ENCODE measurements around the gene DTNB.
A peak's percentile ranks its signal among the peaks of the same experiment; 100 is the strongest.

DTNB gene

DNA sequence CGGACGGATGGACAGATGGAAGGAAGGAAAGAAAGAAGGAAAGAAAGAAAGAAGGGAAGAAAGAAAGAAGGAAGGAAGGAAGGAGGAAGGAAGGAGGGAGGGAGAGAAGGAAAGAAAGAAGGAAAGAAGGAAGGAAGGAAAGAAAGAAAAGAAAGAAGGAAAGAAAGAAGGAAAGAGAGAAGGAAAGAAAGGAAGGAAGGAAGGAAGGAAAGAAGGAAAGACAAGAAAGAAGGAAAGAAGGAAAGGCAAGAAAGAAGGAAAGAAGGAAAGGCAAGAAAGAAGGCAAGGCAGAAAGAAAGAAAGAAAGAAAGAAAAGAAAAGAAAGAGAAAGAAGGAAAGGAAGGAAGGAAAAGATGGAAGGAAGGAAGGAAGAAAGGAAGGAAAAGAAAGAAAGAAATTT lies 169.1 kb downstream of the DTNB start:
- Histone ChIP-seq H3K27me3 (ENCODE audit: control insufficient read depth, insufficient read depth, low read length) (no peaks in the 10 kb centered on the region), H3K9ac (ENCODE audit: low read depth, low read length) (no peak overlapping the region), H3K36me3 (ENCODE audit: control insufficient read depth, insufficient read depth, low read length) (no peaks in the 10 kb centered on the region), H3K4me1 (ENCODE audit: control insufficient read depth, insufficient read depth, low read length) (no peaks in the 10 kb centered on the region), H3K27ac (ENCODE audit: low read depth, low read length) (no peak overlapping the region), H3K9me3 (ENCODE audit: control insufficient read depth, insufficient read depth, low read length) (no peaks in the 10 kb centered on the region), H3K4me3 (ENCODE audit: low read depth, low read length) (no peak overlapping the region)

DNA sequence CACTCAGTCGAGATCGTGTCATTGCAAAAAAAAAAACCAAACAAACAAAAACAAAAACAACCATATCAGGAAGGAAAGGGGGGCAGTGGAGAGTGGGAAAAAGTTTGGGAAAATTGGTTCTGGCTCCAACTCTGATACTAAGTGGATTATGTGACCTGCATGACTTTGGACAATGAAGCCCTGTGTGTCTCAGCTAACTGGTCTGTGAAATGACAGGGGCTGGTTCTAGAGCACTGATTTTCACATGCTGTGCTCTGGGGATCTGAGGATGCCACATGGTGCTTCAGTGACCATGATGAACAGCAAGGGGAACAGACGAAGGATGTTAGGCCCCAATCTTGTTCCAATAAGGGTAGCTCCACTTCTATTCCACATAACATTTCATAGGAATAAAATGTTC lies 174.2 kb downstream of the DTNB start:
- Histone ChIP-seq H3K4me3 (ENCODE audit: low read depth, low read length) (no peak overlapping the region), H3K27ac (ENCODE audit: low read depth, low read length) (no peak overlapping the region), H3K27me3 (ENCODE audit: control insufficient read depth, insufficient read depth, low read length) (no peaks in the 10 kb centered on the region), H3K9ac (ENCODE audit: low read depth, low read length) (no peak overlapping the region), H3K9me3 (ENCODE audit: control insufficient read depth, insufficient read depth, low read length) (no peaks in the 10 kb centered on the region), H3K4me1 (ENCODE audit: control insufficient read depth, insufficient read depth, low read length) (no peaks in the 10 kb centered on the region), H3K36me3 (ENCODE audit: control insufficient read depth, insufficient read depth, low read length) (no peaks in the 10 kb centered on the region)

- Histone ChIP-seq H3K4me3 (ENCODE audit: low read depth, low read length) (no peak overlapping the region), H3K9me3 (ENCODE audit: control insufficient read depth, insufficient read depth, low read length) (no peaks in the 10 kb centered on the region), H3K27ac (ENCODE audit: low read depth, low read length) (no peak overlapping the region), H3K4me1 (ENCODE audit: control insufficient read depth, insufficient read depth, low read length) (peaks cover 6% of the 10 kb centered on the region; the same call in 1 of the 2 replicates), H3K9ac (ENCODE audit: low read depth, low read length) (no peak overlapping the region), H3K27me3 (ENCODE audit: control insufficient read depth, insufficient read depth, low read length) (no peaks in the 10 kb centered on the region), H3K36me3 (ENCODE audit: control insufficient read depth, insufficient read depth, low read length) (no peaks in the 10 kb centered on the region)
These were observed 175.4 kb downstream of the DTNB start for GRCh38 chr2:25497918-25498407.

GRCh38 chr2:25497229-25497917 lies 176.0 kb downstream of the DTNB start:
- Histone ChIP-seq H3K9ac (ENCODE audit: low read depth, low read length) (no peak overlapping the region), H3K27ac (ENCODE audit: low read depth, low read length) (no peak overlapping the region), H3K4me3 (ENCODE audit: low read depth, low read length) (no peak overlapping the region), H3K27me3 (ENCODE audit: control insufficient read depth, insufficient read depth, low read length) (no peaks in the 10 kb centered on the region), H3K4me1 (ENCODE audit: control insufficient read depth, insufficient read depth, low read length) (peaks cover 6% of the 10 kb centered on the region; the same call in 1 of the 2 replicates), H3K9me3 (ENCODE audit: control insufficient read depth, insufficient read depth, low read length) (no peaks in the 10 kb centered on the region), H3K36me3 (ENCODE audit: control insufficient read depth, insufficient read depth, low read length) (no peaks in the 10 kb centered on the region)

- H3K36me3 ChIP-seq (ENCODE audit: control insufficient read depth, insufficient read depth, low read length), result no peaks in the 10 kb centered on the region
- H3K9me3 ChIP-seq (ENCODE audit: control insufficient read depth, insufficient read depth, low read length), result no peaks in the 10 kb centered on the region
- no peak overlapping the region for H3K9ac ChIP-seq (ENCODE audit: low read depth, low read length)
- H3K27ac ChIP-seq (ENCODE audit: low read depth, low read length), result peak overlapping the region; percentile 65
- H3K4me1 ChIP-seq (ENCODE audit: control insufficient read depth, insufficient read depth, low read length), result peaks cover 6% of the 10 kb centered on the region; the same call in 1 of the 2 replicates
- H3K27me3 ChIP-seq (ENCODE audit: control insufficient read depth, insufficient read depth, low read length), result no peaks in the 10 kb centered on the region
- H3K4me3 ChIP-seq (ENCODE audit: low read depth, low read length), result no peak overlapping the region
These were observed 178.8 kb downstream of the DTNB start for GRCh38 chr2:25494616-25495015.

GRCh38 chr2:25493207-25493606 lies 180.2 kb downstream of the DTNB start:
- H3K27ac ChIP-seq (ENCODE audit: low read depth, low read length), result no peak overlapping the region
- no peaks in the 10 kb centered on the region for H3K9me3 ChIP-seq (ENCODE audit: control insufficient read depth, insufficient read depth, low read length)
- peaks cover 6% of the 10 kb centered on the region; the same call in 1 of the 2 replicates for H3K4me1 ChIP-seq (ENCODE audit: control insufficient read depth, insufficient read depth, low read length)
- no peaks in the 10 kb centered on the region for H3K27me3 ChIP-seq (ENCODE audit: control insufficient read depth, insufficient read depth, low read length)
- H3K36me3 ChIP-seq (ENCODE audit: control insufficient read depth, insufficient read depth, low read length), result no peaks in the 10 kb centered on the region
- H3K9ac ChIP-seq (ENCODE audit: low read depth, low read length), result no peak overlapping the region
- no peak overlapping the region for H3K4me3 ChIP-seq (ENCODE audit: low read depth, low read length)

DNA sequence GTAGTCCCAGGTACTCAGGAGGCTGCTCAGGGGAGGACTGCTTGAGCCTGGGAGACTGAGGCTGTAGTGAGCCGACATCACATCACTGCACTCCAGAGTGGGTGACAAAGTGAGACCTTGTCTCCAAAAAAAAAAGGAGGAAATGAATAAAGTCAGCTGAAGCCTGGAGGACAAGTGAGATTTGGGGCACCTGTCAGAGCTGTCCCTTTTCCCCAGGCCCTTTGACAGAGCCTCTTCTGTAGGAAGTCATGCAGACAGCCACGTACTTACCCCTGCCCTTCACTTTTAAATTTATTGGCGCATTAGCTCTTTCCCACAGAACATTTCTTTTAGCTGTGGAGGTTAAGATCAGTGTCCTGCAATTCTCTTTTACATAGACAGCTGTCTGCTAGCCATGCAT lies 180.7 kb downstream of the DTNB start:
- no peaks in the 10 kb centered on the region for H3K27me3 ChIP-seq (ENCODE audit: control insufficient read depth, insufficient read depth, low read length)
- H3K4me3 ChIP-seq (ENCODE audit: low read depth, low read length), result no peak overlapping the region
- no peaks in the 10 kb centered on the region for H3K9me3 ChIP-seq (ENCODE audit: control insufficient read depth, insufficient read depth, low read length)
- H3K27ac ChIP-seq (ENCODE audit: low read depth, low read length), result no peak overlapping the region
- no peak overlapping the region for H3K9ac ChIP-seq (ENCODE audit: low read depth, low read length)
- H3K4me1 ChIP-seq (ENCODE audit: control insufficient read depth, insufficient read depth, low read length), result peaks cover 6% of the 10 kb centered on the region; the same call in 1 of the 2 replicates
- no peaks in the 10 kb centered on the region for H3K36me3 ChIP-seq (ENCODE audit: control insufficient read depth, insufficient read depth, low read length)

DNA sequence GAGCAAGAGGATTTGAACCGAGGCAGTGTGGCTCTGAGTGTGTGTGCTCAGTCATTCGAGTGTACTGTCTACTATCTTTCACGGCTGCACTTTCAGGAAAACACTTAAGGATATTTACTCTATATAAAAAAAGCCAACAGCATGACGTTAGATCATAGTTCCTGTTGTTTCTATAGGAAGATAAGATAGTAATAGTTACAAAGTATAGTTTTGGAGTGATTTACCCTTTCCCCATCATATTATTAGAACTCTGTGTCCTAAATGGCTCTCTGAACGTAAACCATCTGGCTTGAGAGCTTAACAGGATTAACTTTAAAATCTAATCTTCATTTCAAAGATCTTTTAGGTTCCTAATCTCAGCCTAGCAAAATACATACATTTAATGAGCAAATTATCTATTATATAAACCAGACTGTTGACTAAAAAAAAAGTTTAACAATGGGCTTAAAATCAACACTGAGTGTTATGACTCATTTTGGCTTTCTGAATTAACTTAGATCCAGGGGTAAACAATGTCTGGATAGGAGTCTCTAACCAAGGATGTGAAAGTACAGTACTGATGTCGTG lies 181.3 kb downstream of the DTNB start:
- H3K9me3 ChIP-seq (ENCODE audit: control insufficient read depth, insufficient read depth, low read length), result no peaks in the 10 kb centered on the region
- no peaks in the 10 kb centered on the region for H3K36me3 ChIP-seq (ENCODE audit: control insufficient read depth, insufficient read depth, low read length)
- H3K9ac ChIP-seq (ENCODE audit: low read depth, low read length), result no peak overlapping the region
- H3K4me1 ChIP-seq (ENCODE audit: control insufficient read depth, insufficient read depth, low read length), result peaks cover 6% of the 10 kb centered on the region; the same call in 1 of the 2 replicates
- no peaks in the 10 kb centered on the region for H3K27me3 ChIP-seq (ENCODE audit: control insufficient read depth, insufficient read depth, low read length)
- no peak overlapping the region for H3K27ac ChIP-seq (ENCODE audit: low read depth, low read length)
- no peak overlapping the region for H3K4me3 ChIP-seq (ENCODE audit: low read depth, low read length)

DNA sequence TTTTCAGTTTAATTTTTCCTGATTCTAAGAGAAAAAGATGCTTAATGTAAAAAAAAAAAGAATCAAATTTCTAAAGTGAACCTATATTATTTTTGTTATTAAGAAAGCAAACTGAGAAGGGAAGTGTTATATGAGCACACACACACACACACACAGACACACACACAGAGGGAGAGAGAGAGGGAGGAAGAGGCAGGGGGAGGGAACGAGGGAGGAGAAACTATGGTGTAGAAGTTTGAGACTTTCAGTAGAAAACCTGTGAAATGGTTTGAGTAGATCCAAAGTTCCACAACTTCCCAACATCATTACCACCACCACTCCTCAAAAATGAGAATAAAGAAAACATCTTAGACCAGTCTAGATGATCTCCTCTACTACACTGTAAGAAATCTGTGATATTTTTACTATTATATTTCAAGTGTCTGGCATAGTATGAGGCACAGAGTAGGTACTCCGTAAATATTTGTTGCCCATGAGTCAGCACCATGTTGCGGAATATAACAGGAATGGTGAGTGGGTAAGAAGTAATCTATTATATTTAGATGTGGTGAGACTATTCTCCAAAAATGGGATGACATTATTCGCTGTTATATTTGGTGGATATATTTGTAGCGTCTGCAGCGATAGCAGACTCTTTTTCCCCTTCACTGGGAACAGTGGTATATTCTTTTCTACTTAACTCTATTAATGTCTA lies 182.2 kb downstream of the DTNB start:
- H3K4me3 ChIP-seq (ENCODE audit: low read depth, low read length), result no peak overlapping the region
- no peak overlapping the region for H3K9ac ChIP-seq (ENCODE audit: low read depth, low read length)
- H3K27me3 ChIP-seq (ENCODE audit: control insufficient read depth, insufficient read depth, low read length), result no peaks in the 10 kb centered on the region
- no peaks in the 10 kb centered on the region for H3K36me3 ChIP-seq (ENCODE audit: control insufficient read depth, insufficient read depth, low read length)
- no peaks in the 10 kb centered on the region for H3K9me3 ChIP-seq (ENCODE audit: control insufficient read depth, insufficient read depth, low read length)
- H3K4me1 ChIP-seq (ENCODE audit: control insufficient read depth, insufficient read depth, low read length), result peaks cover 6% of the 10 kb centered on the region; the same call in 1 of the 2 replicates
- no peak overlapping the region for H3K27ac ChIP-seq (ENCODE audit: low read depth, low read length)

- Histone ChIP-seq H3K36me3 (ENCODE audit: control insufficient read depth, insufficient read depth, low read length) (no peaks in the 10 kb centered on the region), H3K27ac (ENCODE audit: low read depth, low read length) (no peak overlapping the region)
These were observed 183.2 kb downstream of the DTNB start for GRCh38 chr2:25490217-25490616.

GRCh38 chr2:25489631-25490030 lies 183.7 kb downstream of the DTNB start:
- H3K27ac ChIP-seq (ENCODE audit: low read depth, low read length), result no peak overlapping the region
- no peaks in the 10 kb centered on the region for H3K36me3 ChIP-seq (ENCODE audit: control insufficient read depth, insufficient read depth, low read length)
- H3K9me3 ChIP-seq (ENCODE audit: control insufficient read depth, insufficient read depth, low read length), result no peaks in the 10 kb centered on the region
- no peak overlapping the region for H3K4me3 ChIP-seq (ENCODE audit: low read depth, low read length)
- H3K9ac ChIP-seq (ENCODE audit: low read depth, low read length), result no peak overlapping the region
- H3K4me1 ChIP-seq (ENCODE audit: control insufficient read depth, insufficient read depth, low read length), result peaks cover 6% of the 10 kb centered on the region; the same call in 1 of the 2 replicates
- no peaks in the 10 kb centered on the region for H3K27me3 ChIP-seq (ENCODE audit: control insufficient read depth, insufficient read depth, low read length)

More at GRCh38 chr2:25490217-25490616, 183.2 kb downstream of the DTNB start:
- Histone ChIP-seq H3K9ac (ENCODE audit: low read depth, low read length) (no peak overlapping the region), H3K4me3 (ENCODE audit: low read depth, low read length) (no peak overlapping the region), H3K9me3 (ENCODE audit: control insufficient read depth, insufficient read depth, low read length) (no peaks in the 10 kb centered on the region), H3K27me3 (ENCODE audit: control insufficient read depth, insufficient read depth, low read length) (no peaks in the 10 kb centered on the region), H3K4me1 (ENCODE audit: control insufficient read depth, insufficient read depth, low read length) (peaks cover 6% of the 10 kb centered on the region; the same call in 1 of the 2 replicates)

All from HUES48 (cell line).